CD4-positive, alpha-beta T cell (primary cell): Measurements from ENCODE around the gene UBXN7. TPM values are rescaled to one million over a fixed set of nuclear protein-coding genes. Genes with fewer than 3 reads are reported as not detected.
"Not testable (repeated sequence)": the region's sequence is repeated elsewhere in the genome, so short reads cannot be mapped to it uniquely, and the experiment has no call there.

ENCODE experiments used
- ATAC-seq: fragments of 200-7000 bp; cut with Tn5 transposase; one replicate; pipeline ENCODE4 v1.10.0; 2022; ENCODE audit warnings: mild to moderate bottlenecking; ENCODE audit not compliant: poor library complexity
- CTCF ChIA-PET: fragments of 350-600 bp; sonication (Branson Sonifier 250); formaldehyde crosslinking; loops from one replicate; lab custom pipeline; 2021; ENCODE audit warnings: antibody characterized with exemption, inconsistent platforms; lab: Charles Lee
- POLR2A ChIA-PET: fragments of 350-600 bp; sonication (Branson Sonifier 250); formaldehyde crosslinking; loops from one replicate; lab custom pipeline; 2021; ENCODE audit warnings: antibody characterized with exemption, inconsistent platforms; lab: Charles Lee
- DNase-seq, 14 experiments: peaks; one replicate each; pipeline ENCODE4 v3.0.0-alpha.2; 2013 to 2020; ENCODE audit warnings: mixed read lengths in 2 of 14
- H3K27ac ChIP-seq, 2 donors: one replicate each; pipeline versions ENCODE4 v1.5.1 to v1.7.0; 2013; ENCODE audit warnings: low read length in 2 of 2, low read depth in 1 of 2, mild to moderate bottlenecking in 1 of 2
- H3K27me3 ChIP-seq, 2 experiments: 1 replicate in 1 of 2; 2 replicates in 1 of 2; pipeline versions ENCODE4 v1.6.1 to v1.7.0; 2013; ENCODE audit warnings: low read length in 2 of 2, control low read depth in 1 of 2, mild to moderate bottlenecking in 1 of 2, moderate library complexity in 1 of 2; ENCODE audit not compliant: insufficient read depth in 2 of 2, control insufficient read depth in 1 of 2
- H3K36me3 ChIP-seq: one replicate; pipeline ENCODE4 v1.6.1; 2013; ENCODE audit warnings: low read length, control low read depth; ENCODE audit not compliant: insufficient read depth
- H3K4me1 ChIP-seq: one replicate; pipeline ENCODE4 v1.6.1; 2013; ENCODE audit warnings: low read length, control low read depth; ENCODE audit not compliant: insufficient read depth
- H3K4me3 ChIP-seq: one replicate; pipeline ENCODE4 v1.5.1; 2013; ENCODE audit warnings: mild to moderate bottlenecking, low read length, moderate library complexity
- H3K9me3 ChIP-seq, 2 experiments: 1 replicate in 1 of 2; 2 replicates in 1 of 2; pipeline versions ENCODE4 v1.6.1 to v1.7.0; 2013; ENCODE audit warnings: low read length in 2 of 2, mild to moderate bottlenecking in 2 of 2, control low read depth in 1 of 2, moderate library complexity in 1 of 2; ENCODE audit not compliant: control insufficient read depth in 1 of 2, insufficient read depth in 1 of 2
- H3K27ac Mint-ChIP-seq: one replicate; pipeline ENCODE4 v1.8.0; 2020; ENCODE audit warnings: mixed read lengths
- H3K27me3 Mint-ChIP-seq: one replicate; pipeline ENCODE4 v1.8.0; 2021; ENCODE audit warnings: mixed read lengths
- H3K36me3 Mint-ChIP-seq: one replicate; pipeline ENCODE4 v1.8.0; 2021; ENCODE audit warnings: low read depth, mixed read lengths
- H3K4me1 Mint-ChIP-seq: one replicate; pipeline ENCODE4 v1.8.0; 2021; ENCODE audit warnings: low read depth, mixed read lengths
- H3K4me3 Mint-ChIP-seq: one replicate; pipeline ENCODE4 v1.8.0; 2020; ENCODE audit warnings: mild to moderate bottlenecking, mixed read lengths
- H3K9me3 Mint-ChIP-seq: one replicate; pipeline ENCODE4 v1.8.0; 2020; ENCODE audit warnings: mixed read lengths
- CTCF ChIP-seq: fragments of 200-600 bp; IDR thresholded peaks from one replicate; pipeline ENCODE4 v1.8.0; 2022; ENCODE audit warnings: antibody characterized with exemption, mild to moderate bottlenecking
- intact Hi-C, 2 experiments: fragments of 100-400 bp; cut with DNase I in 1 of 2; cut with micrococcal nuclease in 1 of 2; formaldehyde crosslinking; loops; one replicate each; pipeline versions ENCODE4 v1.15.1 to v1.9.0; 2023 to 2025; cut with DNase I, micrococcal nuclease
- total RNA-seq, 174 experiments: library from RNA in 2 of 174; stranded (reverse) in 2 of 174; gene quantifications; one replicate each; pipeline ENCODE4 v1.2.3 and lab custom pipeline; 2021 to 2026

UBXN7 gene
- total RNA-seq, 2 experiments from 2014 or later, result 75.3 to 83.6 TPM

GRCh38 chr3:196386034-196386433 is 46.2 kb downstream of the UBXN7 start:
- intact Hi-C loops, DNase-seq, H3K9me3 Mint-ChIP-seq, ATAC-seq, H3K27me3 Mint-ChIP-seq, POLR2A ChIA-PET, H3K27me3 ChIP-seq, H3K9me3 ChIP-seq, H3K4me1 ChIP-seq, CTCF ChIA-PET, H3K27ac ChIP-seq, H3K4me3 Mint-ChIP-seq, H3K27ac Mint-ChIP-seq, H3K4me3 ChIP-seq: not testable (repeated sequence)
- Mint-ChIP-seq H3K36me3 (peaks cover 93% of the 10 kb centered on the region), H3K4me1 (peaks cover 23% of the 10 kb centered on the region)
- peaks cover 24% of the 10 kb centered on the region for H3K36me3 ChIP-seq

DNA sequence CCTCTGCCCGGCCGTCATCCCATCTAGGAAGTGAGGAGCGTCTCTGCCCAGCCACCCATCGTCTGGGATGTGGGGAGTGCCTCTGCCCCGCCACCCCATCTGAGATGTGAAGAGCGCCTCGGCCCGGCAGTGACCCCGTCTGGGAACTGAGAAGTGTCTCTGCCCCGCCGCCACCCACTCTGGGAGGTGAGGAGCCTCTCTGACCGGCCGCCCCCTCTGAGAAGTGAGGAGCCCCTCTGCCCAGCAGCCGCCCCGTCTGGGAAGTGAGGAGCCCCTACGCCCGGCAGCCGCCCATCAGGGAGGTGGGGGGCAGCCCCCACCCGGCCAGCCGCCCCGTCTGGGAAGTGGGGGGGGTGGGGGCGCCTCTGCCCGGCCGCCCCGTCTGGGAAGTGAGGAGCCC is 46.8 kb downstream of the UBXN7 start:
- POLR2A ChIA-PET, H3K27ac ChIP-seq, H3K27me3 ChIP-seq, ATAC-seq, H3K27ac Mint-ChIP-seq, H3K4me1 ChIP-seq, H3K27me3 Mint-ChIP-seq, intact Hi-C loops, H3K9me3 Mint-ChIP-seq, H3K4me3 ChIP-seq, H3K9me3 ChIP-seq, H3K4me3 Mint-ChIP-seq, DNase-seq, CTCF ChIA-PET: not testable (repeated sequence)
- Mint-ChIP-seq H3K4me1 (peaks cover 23% of the 10 kb centered on the region), H3K36me3 (peaks cover 93% of the 10 kb centered on the region)
- peaks cover 18% of the 10 kb centered on the region for H3K36me3 ChIP-seq

- Mint-ChIP-seq H3K36me3 (peaks cover 58% of the 10 kb centered on the region), H3K4me1 (peaks cover 13% of the 10 kb centered on the region), H3K4me3 (no peak overlapping the region), H3K27ac (no peak overlapping the region), H3K27me3 (no peaks in the 10 kb centered on the region), H3K9me3 (no peaks in the 10 kb centered on the region)
- CTCF ChIA-PET, result no interaction called here
- peaks cover 4% of the 10 kb centered on the region for H3K4me1 ChIP-seq
- no peak overlapping the region for H3K4me3 ChIP-seq
- POLR2A ChIA-PET, result interaction anchor here (0.5 kb wide), 1 partner anchor 46 kb away, joined by 3 read pairs; no protein-coding TSS in a partner anchor
- intact Hi-C loops, result no loop called here
- H3K27me3 ChIP-seq, result no peaks in the 10 kb centered on the region
- H3K36me3 ChIP-seq, result peaks cover 12% of the 10 kb centered on the region
- H3K9me3 ChIP-seq, result no peaks in the 10 kb centered on the region
- H3K27ac ChIP-seq, result no peak overlapping the region
- DNase-seq (no peak), ATAC-seq (no peak)
- no peak for TF ChIP-seq CTCF
Observed at GRCh38 chr3:196378146-196378841, 53.9 kb downstream of the UBXN7 start.

DNA sequence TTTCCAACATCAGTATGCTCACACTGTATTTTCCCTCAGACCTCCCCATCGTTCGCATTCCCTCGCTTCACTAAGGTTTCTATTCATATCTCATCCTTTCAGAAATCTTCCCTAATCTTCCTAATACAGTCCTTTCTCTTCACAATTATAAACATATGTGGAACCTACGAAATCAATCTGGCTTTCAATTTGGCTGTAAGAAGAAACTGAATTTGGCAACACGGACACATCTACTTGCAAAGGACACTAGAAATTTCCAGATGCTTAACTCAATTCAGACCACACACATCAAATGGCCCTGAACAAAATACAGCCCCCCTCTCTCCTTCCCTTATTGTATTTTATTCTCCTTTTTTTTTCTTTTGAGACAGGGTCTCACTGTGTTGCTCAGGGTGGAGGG is 54.9 kb downstream of the UBXN7 start:
- POLR2A ChIA-PET, result no interaction called here
- Mint-ChIP-seq H3K27ac (no peak overlapping the region), H3K4me3 (no peak overlapping the region), H3K36me3 (peaks cover 58% of the 10 kb centered on the region), H3K27me3 (no peaks in the 10 kb centered on the region), H3K4me1 (peaks cover 8% of the 10 kb centered on the region), H3K9me3 (no peaks in the 10 kb centered on the region)
- ATAC-seq, result no peak
- no peak overlapping the region for H3K4me3 ChIP-seq
- peaks cover 4% of the 10 kb centered on the region for H3K4me1 ChIP-seq
- H3K27ac ChIP-seq, result no peak overlapping the region
- CTCF ChIA-PET, result no interaction called here
- TF ChIP-seq CTCF, result no peak
- peaks cover 20% of the 10 kb centered on the region for H3K36me3 ChIP-seq
- no peaks in the 10 kb centered on the region for H3K9me3 ChIP-seq
- no peaks in the 10 kb centered on the region for H3K27me3 ChIP-seq
- DNase-seq, result no peak
- intact Hi-C loops, result no loop called here
